Measurements from ENCODE around the gene SULT1E1. TPM values are rescaled to one million over a fixed set of nuclear protein-coding genes. Genes with fewer than 3 reads are reported as not detected.

The SULT1E1 gene
- total and polyA plus RNA-seq, 2 experiments from 2014 or later: not detected

GRCh38 chr4:69907151-69907550, 47.2 kb upstream of the SULT1E1 start:
- H3K27ac Mint-ChIP-seq: no peak overlapping the region

More at GRCh38 chr4:69907151-69907550, 47.2 kb upstream of the SULT1E1 start:
- Mint-ChIP-seq H3K27me3 (ENCODE audit: insufficient read depth, low read depth, poor library complexity) (no peaks in the 10 kb centered on the region), H3K9me3 (no peaks in the 10 kb centered on the region), H3K4me3 (no peak overlapping the region), H3K36me3 (ENCODE audit: low read depth) (no peaks in the 10 kb centered on the region), H3K4me1 (no peaks in the 10 kb centered on the region)
- Histone ChIP-seq H2AFZ (no peak overlapping the region), H4K20me1 (replicated peaks; ENCODE audit: insufficient read depth) (no peaks in the 10 kb centered on the region), H3K79me2 (replicated peaks; ENCODE audit: insufficient read depth) (no peaks in the 10 kb centered on the region), H3K4me1 (ENCODE audit: insufficient read depth) (no peaks in the 10 kb centered on the region), H3F3A (replicated peaks; ENCODE audit: low read depth) (no peaks in the 10 kb centered on the region), H3K9me2 (ENCODE audit: insufficient read depth) (no peaks in the 10 kb centered on the region), H3K36me3 (ENCODE audit: insufficient read depth) (no peaks in the 10 kb centered on the region), H3K27ac (ENCODE audit: low read depth) (no peak overlapping the region), H3K4me2 (no peak overlapping the region), H3K4me3 (no peak overlapping the region), H3K27me3 (ENCODE audit: insufficient read depth) (no peaks in the 10 kb centered on the region)
- DNase-seq (ENCODE audit: low spot score) (no peak), ATAC-seq (no peak)
- no peak for TF ChIP-seq ZNF114 (CRISPR knock-in tag; IDR thresholded peaks at IDR 0.05)
- TF ChIP-seq POLR2AphosphoS5 (IDR thresholded peaks at IDR 0.05; ENCODE audit: low read depth): no peak
- no peak for TF ChIP-seq EZH2 (IDR thresholded peaks at IDR 0.05; ENCODE audit: low read depth, unreplicated experiment)
- TF ChIP-seq ZNF331 (CRISPR knock-in tag; IDR thresholded peaks at IDR 0.05; ENCODE audit: low read depth): no peak
- TF ChIP-seq, protein P1, sequence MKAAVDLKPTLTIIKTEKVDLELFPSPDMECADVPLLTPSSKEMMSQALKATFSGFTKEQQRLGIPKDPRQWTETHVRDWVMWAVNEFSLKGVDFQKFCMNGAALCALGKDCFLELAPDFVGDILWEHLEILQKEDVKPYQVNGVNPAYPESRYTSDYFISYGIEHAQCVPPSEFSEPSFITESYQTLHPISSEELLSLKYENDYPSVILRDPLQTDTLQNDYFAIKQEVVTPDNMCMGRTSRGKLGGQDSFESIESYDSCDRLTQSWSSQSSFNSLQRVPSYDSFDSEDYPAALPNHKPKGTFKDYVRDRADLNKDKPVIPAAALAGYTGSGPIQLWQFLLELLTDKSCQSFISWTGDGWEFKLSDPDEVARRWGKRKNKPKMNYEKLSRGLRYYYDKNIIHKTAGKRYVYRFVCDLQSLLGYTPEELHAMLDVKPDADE (IDR thresholded peaks at IDR 0.05): no peak
- TF ChIP-seq, protein P2, sequence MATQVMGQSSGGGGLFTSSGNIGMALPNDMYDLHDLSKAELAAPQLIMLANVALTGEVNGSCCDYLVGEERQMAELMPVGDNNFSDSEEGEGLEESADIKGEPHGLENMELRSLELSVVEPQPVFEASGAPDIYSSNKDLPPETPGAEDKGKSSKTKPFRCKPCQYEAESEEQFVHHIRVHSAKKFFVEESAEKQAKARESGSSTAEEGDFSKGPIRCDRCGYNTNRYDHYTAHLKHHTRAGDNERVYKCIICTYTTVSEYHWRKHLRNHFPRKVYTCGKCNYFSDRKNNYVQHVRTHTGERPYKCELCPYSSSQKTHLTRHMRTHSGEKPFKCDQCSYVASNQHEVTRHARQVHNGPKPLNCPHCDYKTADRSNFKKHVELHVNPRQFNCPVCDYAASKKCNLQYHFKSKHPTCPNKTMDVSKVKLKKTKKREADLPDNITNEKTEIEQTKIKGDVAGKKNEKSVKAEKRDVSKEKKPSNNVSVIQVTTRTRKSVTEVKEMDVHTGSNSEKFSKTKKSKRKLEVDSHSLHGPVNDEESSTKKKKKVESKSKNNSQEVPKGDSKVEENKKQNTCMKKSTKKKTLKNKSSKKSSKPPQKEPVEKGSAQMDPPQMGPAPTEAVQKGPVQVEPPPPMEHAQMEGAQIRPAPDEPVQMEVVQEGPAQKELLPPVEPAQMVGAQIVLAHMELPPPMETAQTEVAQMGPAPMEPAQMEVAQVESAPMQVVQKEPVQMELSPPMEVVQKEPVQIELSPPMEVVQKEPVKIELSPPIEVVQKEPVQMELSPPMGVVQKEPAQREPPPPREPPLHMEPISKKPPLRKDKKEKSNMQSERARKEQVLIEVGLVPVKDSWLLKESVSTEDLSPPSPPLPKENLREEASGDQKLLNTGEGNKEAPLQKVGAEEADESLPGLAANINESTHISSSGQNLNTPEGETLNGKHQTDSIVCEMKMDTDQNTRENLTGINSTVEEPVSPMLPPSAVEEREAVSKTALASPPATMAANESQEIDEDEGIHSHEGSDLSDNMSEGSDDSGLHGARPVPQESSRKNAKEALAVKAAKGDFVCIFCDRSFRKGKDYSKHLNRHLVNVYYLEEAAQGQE (IDR thresholded peaks at IDR 0.05; ENCODE audit: unreplicated experiment): no peak
- TF ChIP-seq CTCF (conservative IDR thresholded peaks at IDR 0.05; ENCODE audit: low read depth in 2 of 2): no peak

Data from GM23338 (cell line).